Measurements from ENCODE around the gene ABTB1.

The ABTB1 gene

GRCh38 chr3:127672429-127673190 is at the start of gene ABTB1:
Gene ABTB1 (plus strand): TSS chr3:127672952. CDS start chr3:127673026, 74 bp downstream.
- peak; percentile 79 for DNase-seq

GRCh38 chr3:127624063-127624462 is 48.7 kb upstream of the ABTB1 start:
- DNase-seq: no peak

GRCh38 chr3:127625821-127626220 is 46.9 kb upstream of the ABTB1 start:
- DNase-seq: no peak

- no peak for DNase-seq
Measured at GRCh38 chr3:127628426-127628787, 44.3 kb upstream of the ABTB1 start.

- DNase-seq: peak; percentile 77
Measured at GRCh38 chr3:127628788-127629466, 43.8 kb upstream of the ABTB1 start, which contains the start of gene PODXL2. Gene PODXL2 (plus strand): TSS chr3:127629185. CDS start chr3:127629220, 35 bp downstream.

- peak; percentile 7 for DNase-seq
Measured at GRCh38 chr3:127629467-127630403, 43.0 kb upstream of the ABTB1 start.

- DNase-seq: peak; percentile 1
Measured at GRCh38 chr3:127630811-127631714, 41.7 kb upstream of the ABTB1 start.

GRCh38 chr3:127632035-127632820 is 40.5 kb upstream of the ABTB1 start:
- no peak for DNase-seq

- no peak for DNase-seq
Measured at GRCh38 chr3:127634653-127635052, 38.1 kb upstream of the ABTB1 start.

- DNase-seq: no peak
Measured at GRCh38 chr3:127637546-127637945, 35.2 kb upstream of the ABTB1 start.

- no peak for DNase-seq
Measured at GRCh38 chr3:127637971-127638370, 34.8 kb upstream of the ABTB1 start.

GRCh38 chr3:127639173-127640041 is 33.3 kb upstream of the ABTB1 start:
- no peak for DNase-seq

GRCh38 chr3:127640042-127640355 is 32.8 kb upstream of the ABTB1 start:
- DNase-seq: no peak

- no peak for DNase-seq
Measured at GRCh38 chr3:127644641-127645370, 27.9 kb upstream of the ABTB1 start.

- DNase-seq: no peak
Measured at GRCh38 chr3:127645371-127646015, 27.3 kb upstream of the ABTB1 start.

- DNase-seq: no peak
Measured at GRCh38 chr3:127646501-127647046, 26.2 kb upstream of the ABTB1 start.

GRCh38 chr3:127647166-127647844 is 25.4 kb upstream of the ABTB1 start:
- DNase-seq: no peak

GRCh38 chr3:127647845-127648204 is 24.9 kb upstream of the ABTB1 start:
- DNase-seq: no peak
